GM20431 (cell line): ENCODE data around the gene ARHGEF7.
"Not testable (repeated sequence)": the region's sequence is repeated elsewhere in the genome, so short reads cannot be mapped to it uniquely, and the experiment has no call there.

ENCODE experiments used
- in situ Hi-C: fragments of 300-500 bp; cut with MseI, MboI; formaldehyde crosslinking; loops from one replicate; pipeline ENCODE4 v1.15.0; 2020; ENCODE audit warnings: low sequenced_read_pairs; ENCODE audit not compliant: unreplicated experiment

Gene ARHGEF7, protein sequence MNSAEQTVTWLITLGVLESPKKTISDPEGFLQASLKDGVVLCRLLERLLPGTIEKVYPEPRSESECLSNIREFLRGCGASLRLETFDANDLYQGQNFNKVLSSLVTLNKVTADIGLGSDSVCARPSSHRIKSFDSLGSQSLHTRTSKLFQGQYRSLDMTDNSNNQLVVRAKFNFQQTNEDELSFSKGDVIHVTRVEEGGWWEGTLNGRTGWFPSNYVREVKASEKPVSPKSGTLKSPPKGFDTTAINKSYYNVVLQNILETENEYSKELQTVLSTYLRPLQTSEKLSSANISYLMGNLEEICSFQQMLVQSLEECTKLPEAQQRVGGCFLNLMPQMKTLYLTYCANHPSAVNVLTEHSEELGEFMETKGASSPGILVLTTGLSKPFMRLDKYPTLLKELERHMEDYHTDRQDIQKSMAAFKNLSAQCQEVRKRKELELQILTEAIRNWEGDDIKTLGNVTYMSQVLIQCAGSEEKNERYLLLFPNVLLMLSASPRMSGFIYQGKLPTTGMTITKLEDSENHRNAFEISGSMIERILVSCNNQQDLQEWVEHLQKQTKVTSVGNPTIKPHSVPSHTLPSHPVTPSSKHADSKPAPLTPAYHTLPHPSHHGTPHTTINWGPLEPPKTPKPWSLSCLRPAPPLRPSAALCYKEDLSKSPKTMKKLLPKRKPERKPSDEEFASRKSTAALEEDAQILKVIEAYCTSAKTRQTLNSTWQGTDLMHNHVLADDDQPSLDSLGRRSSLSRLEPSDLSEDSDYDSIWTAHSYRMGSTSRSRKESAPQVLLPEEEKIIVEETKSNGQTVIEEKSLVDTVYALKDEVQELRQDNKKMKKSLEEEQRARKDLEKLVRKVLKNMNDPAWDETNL

DNA sequence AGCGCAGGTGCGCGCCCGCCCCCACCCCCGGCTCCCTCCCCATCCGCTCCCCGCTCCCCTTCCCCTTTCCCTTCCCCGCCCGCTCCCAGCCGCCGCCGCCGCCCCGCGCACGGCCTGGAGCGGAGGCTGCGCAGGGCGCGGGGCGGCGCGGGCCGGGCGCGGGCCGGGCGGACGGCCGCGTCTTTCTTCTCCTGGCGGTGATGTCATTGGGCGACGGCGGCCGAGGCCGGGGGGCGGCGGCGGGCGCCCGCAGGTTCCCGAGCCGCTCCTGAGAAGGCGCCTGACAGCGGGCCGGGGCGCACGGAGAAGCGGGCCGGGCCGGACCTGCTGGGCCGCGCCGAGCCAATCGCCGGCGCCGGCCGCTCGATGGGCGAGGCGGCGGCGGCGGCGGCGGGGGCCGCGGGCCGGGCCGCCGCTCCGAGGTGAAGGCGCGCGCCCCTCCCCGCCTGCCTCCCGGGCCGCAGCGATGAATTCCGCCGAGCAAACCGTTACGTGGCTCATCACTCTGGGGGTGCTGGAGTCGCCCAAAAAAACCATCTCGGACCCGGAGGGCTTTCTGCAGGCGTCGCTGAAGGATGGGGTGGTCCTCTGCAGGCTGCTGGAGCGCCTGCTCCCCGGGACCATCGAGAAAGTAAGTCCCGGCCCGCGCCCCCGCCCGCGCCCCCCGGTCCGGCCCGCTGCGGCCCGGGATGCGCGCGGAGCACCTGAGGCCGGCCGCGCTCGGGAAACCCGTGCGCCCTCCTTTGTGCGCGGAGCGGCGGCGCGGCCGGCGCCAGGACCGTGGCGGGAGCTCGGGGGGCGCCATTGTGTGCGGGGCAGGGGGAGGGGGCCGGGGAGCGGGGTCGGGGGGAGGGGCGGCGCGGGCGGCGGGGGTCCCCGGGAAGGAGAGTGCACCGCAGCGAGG, at the start of gene ARHGEF7:
TSS of gene ARHGEF7 (plus strand) at position 250 of the 904 bp plus-strand sequence. CDS start at position 467, 217 bp downstream.
- in situ Hi-C loops, result no loop called here

DNA sequence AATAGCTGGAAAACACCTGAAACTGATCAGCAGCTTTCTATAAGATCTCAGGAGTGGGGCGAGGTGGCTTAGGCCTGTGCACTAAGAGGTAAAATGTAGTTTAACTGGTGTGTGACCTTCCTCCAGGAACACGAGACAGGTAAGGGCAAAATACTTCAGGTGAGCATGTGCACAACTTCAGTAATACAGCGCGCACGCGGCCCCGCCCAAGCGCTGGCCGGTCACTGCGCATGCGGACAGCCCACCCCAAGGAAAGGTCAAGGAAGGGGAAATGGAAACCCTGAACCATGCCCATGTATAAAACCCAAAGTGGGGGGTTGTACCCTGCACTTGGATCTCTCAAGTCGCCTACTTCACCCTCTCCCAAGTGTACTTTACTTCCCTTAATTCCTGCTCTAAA, 49.4 kb upstream of the ARHGEF7 start:
- in situ Hi-C loops, result no loop called here

DNA sequence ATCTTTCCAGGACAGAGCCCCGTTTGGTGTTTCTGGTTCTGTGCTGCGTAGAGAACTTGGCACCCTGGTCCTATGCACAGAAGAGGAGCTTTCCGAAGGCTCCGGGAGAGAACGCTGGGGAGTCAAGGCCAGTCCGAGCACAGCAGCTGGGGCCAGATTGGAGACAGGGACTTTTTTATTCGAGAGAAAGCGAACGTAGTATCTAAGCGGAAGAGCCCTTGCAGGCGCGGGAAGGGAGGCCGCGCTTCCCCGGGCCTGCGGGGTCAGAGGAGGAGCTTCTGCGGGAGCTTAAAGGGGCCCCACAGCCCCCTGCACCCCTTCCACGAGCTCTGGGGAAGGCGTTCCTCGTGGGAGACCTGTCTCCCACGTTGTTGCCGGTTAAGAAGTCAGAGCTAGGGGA, 48.6 kb upstream of the ARHGEF7 start:
- in situ Hi-C loops, result no loop called here

DNA sequence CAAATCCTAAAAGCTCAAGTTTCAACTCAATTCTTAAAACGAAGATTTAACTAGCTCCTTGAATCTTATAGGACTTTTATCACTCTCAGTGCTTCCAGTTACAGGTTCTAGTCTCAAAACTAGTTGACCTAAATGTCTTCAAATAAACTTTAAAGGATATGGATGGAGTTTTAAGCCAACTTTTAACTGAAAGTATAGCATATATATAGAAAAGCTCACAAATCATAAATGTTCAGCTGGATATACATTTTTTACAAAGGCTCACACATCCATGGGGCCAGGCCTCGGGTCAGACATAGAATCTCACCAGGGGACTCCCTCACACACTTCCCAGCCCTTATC, 47.1 kb upstream of the ARHGEF7 start:
- in situ Hi-C loops, result no loop called here

DNA sequence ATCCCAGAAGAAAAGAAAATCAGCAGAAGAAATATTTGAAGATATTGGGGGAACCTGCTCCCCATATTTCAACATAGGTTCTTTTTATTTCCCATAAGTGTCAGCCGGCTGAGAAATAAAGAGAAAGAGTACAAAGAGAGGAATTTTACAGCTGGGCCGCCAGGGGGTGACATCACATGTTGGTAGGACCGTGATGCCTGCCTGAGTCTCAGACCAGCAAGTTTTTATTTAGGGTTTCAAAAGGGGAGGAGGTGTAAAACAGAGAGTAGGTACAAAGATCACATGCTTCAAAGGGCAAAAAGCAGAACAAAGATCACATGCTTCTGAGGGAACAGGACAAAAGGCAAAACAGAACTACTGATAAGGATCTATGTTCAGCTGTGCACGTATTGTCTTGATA, 44.0 kb upstream of the ARHGEF7 start:
- in situ Hi-C loops, result not testable (repeated sequence)

DNA sequence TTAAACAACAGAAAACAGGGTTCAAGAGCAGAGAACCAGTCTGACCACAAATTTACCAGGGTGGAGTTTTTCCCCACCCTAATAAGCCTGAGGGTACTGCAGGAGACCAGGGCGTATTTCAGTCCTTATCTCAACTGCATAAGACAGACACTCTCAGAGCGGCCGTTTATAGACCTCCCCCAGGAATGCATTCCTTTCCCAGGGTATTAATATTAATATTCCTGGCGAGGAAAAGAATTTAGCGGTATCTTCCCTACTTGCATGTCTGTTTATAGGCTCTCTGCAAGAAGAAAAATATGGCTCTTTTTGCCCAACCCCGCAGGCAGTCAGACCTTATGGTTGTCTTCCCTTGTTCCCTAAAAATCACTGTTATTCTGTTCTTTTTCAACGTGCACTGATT, 43.6 kb upstream of the ARHGEF7 start:
- in situ Hi-C loops, result not testable (repeated sequence)

DNA sequence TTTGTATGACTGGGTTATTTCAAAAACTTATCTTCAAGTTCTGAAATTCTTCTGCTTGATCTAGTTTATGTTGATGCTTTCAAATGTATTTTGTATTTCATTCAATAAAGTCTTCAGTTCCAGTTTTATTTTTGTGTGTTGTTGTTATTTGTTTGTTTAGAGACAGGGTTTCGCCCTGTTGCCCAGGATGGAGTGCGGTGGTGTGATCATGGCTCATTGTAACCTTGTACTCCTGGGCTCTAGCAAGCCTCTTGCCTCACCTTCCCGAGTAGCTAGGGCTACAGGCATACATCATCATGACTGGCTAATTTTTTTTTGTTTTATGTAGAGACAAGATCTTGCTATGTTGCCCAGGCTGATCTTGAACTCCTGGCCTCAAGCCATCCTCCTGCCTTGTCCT, 40.3 kb upstream of the ARHGEF7 start:
- in situ Hi-C loops, result no loop called here

DNA sequence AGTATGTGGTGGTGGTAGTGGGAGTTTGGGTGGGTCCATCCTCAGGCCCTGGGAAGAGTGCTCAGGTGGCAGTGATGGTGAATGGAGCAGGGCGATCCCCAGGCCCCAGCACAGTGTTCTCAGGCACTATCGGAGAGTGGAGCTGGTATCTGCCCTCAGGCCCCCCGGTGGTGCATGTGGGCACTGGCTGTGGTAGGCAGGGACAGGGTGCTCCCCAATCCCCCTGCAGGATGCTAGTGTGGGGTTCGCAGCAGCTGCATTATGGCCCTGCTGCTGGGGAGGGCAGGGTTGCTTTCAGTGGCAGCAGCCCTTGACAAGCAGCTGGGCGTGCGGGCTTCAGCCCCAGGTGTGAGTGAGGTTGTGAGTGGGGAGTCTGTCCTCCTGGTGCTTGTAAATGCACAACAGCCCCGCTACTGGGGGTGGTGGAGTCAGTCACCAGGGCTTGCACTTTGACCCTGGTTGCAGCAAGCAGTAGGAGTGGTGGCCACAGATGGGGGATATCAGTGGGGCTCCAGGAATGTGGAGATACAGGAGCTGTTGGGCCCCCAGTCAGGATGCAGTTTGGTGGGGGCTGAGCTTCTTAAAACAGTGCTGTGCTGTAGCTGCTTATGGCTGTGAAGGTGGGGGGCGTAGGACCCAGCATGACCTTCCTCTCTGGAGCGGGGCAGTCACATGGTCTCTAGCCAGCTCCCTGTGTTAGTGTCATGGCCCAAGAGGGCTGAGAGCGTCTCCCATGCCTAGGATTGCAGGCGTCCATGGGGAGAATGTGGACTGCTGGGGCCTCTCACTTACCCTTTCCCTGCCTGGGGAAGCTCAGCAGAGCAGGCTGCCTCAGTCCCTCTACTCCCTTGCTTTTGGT, 38.7 kb upstream of the ARHGEF7 start:
- in situ Hi-C loops, result no loop called here

DNA sequence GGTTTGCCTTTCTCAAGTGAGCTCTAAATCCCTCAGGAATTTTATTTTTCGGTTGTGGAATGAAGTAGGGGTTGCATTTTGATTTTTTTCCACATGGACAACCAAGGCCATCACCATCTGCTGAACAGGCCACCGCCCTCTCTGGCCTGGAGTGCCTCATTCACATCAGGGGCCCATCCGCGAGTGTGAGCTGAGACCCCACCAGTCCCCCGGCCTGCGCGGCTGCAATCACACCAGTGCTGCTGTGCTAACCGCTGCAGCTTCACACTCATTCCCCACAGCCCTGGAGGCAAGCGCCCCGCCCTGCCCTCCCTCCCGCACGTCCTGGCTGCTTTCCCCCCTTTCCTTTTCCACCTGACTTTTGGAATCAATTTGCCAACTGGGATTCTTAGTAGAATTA, 35.7 kb upstream of the ARHGEF7 start:
- in situ Hi-C loops, result no loop called here

DNA sequence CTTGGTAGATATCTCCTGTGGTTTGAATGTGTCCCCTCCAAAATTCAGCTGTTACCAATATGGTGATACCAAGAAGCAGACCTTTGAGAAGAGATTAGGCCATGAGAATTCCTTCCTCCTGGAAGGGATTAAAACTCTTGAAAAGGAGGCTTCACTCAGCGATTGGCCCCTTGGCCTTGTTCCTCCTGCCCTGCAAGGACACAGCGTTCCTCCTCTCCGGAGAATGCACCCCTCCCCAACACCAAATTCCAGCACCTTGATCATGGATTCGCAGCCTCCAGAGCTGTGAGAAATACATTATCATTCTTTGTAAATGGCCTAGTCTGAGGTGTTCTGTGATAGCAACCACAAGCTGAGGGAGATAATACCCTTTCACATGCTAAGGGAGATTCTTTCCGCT, 34.5 kb upstream of the ARHGEF7 start:
- in situ Hi-C loops, result no loop called here

DNA sequence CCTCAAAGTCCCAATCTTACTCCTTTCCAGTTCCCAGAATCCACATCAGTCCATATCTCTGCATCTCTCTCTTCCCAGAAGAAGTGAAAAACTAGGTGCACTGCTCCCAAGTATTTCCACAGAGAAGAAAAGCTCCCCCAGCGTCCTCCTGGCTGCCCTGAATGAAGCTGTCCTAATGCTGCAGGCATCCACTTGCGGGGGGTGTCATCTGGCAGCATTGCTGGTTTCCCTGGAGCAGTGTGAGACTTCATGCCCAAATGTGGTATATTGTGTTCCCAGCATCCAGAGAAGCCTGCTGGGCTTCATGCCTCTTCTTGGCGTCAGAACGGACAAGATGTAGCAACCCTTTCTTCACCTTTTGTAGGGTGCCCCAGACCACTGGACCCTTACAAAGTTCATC, 32.9 kb upstream of the ARHGEF7 start:
- in situ Hi-C loops, result no loop called here

DNA sequence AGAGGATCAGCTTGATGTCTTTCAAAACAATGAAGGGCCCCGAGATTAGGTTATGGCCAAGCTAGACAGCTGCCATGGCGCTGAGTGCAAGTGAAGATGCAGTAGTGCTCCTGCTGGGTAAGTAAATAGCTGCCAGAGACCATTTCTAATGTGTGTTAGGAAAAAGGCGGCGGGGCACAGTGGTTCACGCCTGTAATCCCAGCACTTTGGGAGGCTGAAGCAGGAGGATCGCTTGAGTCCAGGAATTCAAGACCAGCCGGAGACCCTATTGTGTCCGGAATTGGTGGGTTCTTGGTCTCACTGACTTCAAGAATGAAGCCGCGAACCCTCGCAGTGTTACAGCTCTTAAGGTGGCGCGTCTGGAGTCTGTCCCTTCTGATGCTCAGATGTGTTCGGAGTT, 32.3 kb upstream of the ARHGEF7 start:
- in situ Hi-C loops, result not testable (repeated sequence)

DNA sequence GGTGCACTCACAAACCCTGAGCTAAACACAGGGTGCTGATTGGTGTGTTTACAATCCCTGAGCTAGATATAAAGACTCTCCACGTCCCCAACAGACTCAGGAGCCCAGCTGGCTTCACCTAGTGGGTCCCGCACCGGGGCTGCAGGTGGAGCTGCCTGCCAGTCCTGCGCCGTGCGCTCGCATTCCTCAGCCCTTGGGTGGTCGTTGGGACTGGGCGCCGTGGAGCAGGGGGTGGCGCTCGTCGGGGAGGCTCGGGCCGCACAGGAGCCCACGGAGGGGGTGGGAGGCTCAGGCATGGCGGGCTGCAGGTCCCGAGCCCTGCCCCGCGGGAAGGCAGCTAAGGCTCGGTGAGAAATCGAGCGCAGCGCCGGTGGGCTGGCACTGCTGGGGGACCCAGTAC, 31.4 kb upstream of the ARHGEF7 start:
- in situ Hi-C loops, result not testable (repeated sequence)

DNA sequence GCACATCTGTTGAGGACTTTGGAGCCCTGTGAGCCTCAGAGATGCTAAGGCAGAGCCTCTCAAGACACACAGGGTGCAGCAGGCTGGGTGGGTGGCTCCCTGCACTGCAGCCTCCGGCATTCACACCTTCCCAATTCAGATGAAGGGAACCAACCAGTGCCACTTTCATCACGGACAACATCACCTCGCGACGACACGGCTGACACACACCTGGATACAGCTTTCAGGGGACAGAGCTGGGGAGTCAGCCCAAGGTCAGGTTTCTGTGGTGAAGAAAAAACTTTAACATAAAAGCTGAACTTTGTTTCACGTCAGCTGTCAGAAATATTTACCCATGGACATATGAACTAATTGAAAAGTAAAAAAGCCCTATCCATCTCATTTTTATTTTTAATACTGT, 24.9 kb upstream of the ARHGEF7 start:
- in situ Hi-C loops, result no loop called here

DNA sequence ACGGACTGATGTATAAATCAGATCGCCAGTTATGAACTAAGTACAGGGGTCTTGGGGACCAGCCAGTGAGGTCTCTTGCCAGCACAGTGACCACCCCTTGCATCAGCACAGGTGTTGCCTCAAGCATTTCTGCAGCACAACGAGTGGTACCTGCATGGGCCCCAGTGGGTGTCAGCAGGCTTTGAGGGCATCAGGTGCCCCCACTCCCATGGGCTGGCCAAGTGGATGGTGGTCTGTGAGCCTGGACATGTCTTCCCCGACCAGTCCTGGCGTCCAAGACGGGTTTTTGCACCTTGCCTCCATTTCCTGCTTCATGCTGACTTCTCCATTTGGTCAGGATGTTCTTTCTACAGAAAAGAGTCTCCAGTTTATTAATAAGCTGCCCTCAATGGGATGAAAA, 22.4 kb upstream of the ARHGEF7 start:
- in situ Hi-C loops, result no loop called here

DNA sequence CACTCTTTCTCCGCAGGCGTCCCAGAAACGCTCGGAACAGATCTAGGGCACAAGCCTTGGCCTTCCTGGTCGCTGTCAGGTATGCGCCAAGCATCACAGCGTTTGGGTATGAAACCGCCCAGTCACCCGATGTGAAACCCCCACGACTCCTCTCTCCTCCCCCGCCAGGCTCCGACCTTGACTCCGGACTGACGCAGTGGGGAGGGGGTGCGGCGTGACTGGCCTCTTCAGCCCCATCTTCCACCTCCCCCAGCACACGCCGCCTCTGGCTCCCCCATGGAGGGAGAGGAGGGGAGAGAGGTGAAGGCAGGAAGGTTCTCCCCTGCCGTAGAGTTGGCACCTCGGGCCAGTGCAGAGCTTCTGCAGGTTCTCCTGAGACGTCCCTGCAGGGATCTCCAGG, 22.0 kb upstream of the ARHGEF7 start:
- in situ Hi-C loops, result no loop called here

DNA sequence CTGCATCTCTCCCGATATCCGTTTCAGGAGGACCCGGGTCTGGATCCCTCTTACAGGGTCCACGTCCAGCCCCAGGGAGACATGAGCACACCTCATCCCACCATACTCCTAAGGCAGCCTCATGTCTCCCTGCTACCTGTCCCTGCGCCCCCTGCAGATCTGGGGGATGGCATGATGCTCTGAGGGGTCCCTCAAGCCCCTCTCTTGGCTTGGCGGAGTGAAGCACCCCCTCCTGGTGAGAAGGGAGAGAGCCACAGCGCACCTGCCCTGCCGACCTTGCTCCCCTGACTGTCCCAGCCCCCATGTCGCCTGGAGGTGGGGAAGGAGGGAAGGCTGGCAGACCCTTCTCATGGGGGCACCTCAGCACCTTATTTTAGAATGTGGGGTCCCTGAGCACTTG, 21.5 kb upstream of the ARHGEF7 start:
- in situ Hi-C loops, result no loop called here

DNA sequence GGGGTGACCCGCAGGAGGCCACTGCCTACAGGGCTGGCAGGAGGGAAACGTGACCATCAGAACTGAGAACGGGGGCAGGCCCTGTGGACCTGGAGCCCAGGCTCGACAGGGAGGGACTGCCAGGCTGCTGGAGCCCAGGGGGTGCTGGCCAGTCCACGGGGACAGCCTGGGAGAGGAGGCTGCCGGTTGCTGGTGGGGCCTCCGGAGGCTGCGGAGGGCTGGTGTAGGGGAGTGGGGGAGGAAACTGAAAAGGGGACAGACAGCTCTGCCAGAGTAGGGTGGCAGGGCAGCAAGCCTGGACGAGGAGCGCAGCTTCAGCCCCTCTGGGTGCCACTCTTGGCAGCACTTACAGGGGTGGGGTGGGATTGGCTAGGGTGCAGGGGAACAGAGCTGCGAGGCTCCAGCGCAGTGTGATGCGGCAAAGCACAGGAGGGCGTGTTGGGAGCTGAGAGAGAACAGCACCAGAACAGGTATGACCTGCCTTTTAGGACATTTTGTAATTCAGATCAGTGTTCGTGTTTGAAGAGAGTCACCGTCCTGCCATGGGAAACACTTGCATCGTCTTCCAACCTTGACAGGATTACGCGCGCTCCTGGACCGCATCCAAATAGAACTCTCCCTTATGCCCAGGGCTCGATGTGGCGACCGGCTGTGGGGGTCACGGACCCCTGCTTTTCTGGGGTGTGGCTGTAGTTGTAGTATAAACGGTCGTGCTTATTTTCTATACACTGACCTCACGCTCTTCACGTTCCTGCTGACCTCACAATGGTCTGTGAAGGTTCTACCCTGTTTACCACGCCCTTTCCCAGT, 19.9 kb upstream of the ARHGEF7 start:
- in situ Hi-C loops, result no loop called here
